ENCODE measurements around the gene SYT9.

GRCh38 chr11:7253800-7254199 is 2.1 kb downstream of the SYT9 start:
- no peak for TF ChIP-seq TAF1 (IDR thresholded peaks at IDR 0.05; ENCODE audit: borderline replicate concordance, low read depth, low read length)
- no peak for TF ChIP-seq RAD21 (IDR thresholded peaks at IDR 0.05; ENCODE audit: low read length)
- TF ChIP-seq RFX5 (IDR thresholded peaks at IDR 0.05; ENCODE audit: low read length) = no peak
- TF ChIP-seq YY1 (IDR thresholded peaks at IDR 0.05; ENCODE audit: low read depth) = no peak
- TF ChIP-seq JUND (IDR thresholded peaks at IDR 0.05) = no peak
- no peak for TF ChIP-seq CTCF (IDR thresholded peaks at IDR 0.05)
- no peak for TF ChIP-seq TCF12 (IDR thresholded peaks at IDR 0.05)
- TF ChIP-seq EP300 (IDR thresholded peaks at IDR 0.05; ENCODE audit: borderline replicate concordance in 1 of 2, low read depth in 1 of 2, low read length in 1 of 2) = no peak
- TF ChIP-seq FOSL2 (IDR thresholded peaks at IDR 0.05; ENCODE audit: borderline replicate concordance, low read depth) = no peak
- TF ChIP-seq EZH2phosphoT487 (IDR thresholded peaks at IDR 0.05; ENCODE audit: borderline replicate concordance, low read depth) = no peak
